GM12878 (cell line): ENCODE data around the gene EFHD2.
"Not testable (repeated sequence)": the region's sequence is repeated elsewhere in the genome, so short reads cannot be mapped to it uniquely, and the experiment has no call there.

Source experiments
- BRCA1 ChIP-seq: IDR thresholded peaks from 2 replicates; pipeline ENCODE4 v1.6.1; 2011; ENCODE audit warnings: low read depth, low read length, improper control_type of control experiment
- CTCF ChIP-seq, 3 experiments: IDR thresholded peaks in 2 of 3; conservative IDR thresholded peaks in 1 of 3; 2 replicates each; pipeline ENCODE4 v1.5.1; 2011; ENCODE audit warnings: low read depth in 3 of 3, low read length in 3 of 3, mild to moderate bottlenecking in 3 of 3, control low read depth in 2 of 3, moderate library complexity in 2 of 3, inconsistent platforms in 1 of 3, mixed read lengths in 1 of 3; ENCODE audit not compliant: control insufficient read depth in 2 of 3, insufficient read depth in 1 of 3; ENCODE audit errors: extremely low read depth in 1 of 3
- EZH2 ChIP-seq: IDR thresholded peaks from 2 replicates; pipeline ENCODE4 v1.6.1; 2012; ENCODE audit warnings: low read depth, mild to moderate bottlenecking, control low read depth, inconsistent platforms, low read length, borderline replicate concordance; ENCODE audit not compliant: control insufficient read depth
- NFYB ChIP-seq: IDR thresholded peaks from 2 replicates; pipeline ENCODE4 v1.6.1; 2011; ENCODE audit warnings: low read depth, mild to moderate bottlenecking, low read length, improper control_type of control experiment, moderate library complexity; ENCODE audit not compliant: insufficient read depth
- POLR2AphosphoS5 ChIP-seq: IDR thresholded peaks from 2 replicates; pipeline ENCODE4 v1.6.1; 2011; ENCODE audit warnings: mild to moderate bottlenecking, low read length, inconsistent platforms
- RCOR1 ChIP-seq: conservative IDR thresholded peaks from 2 replicates; pipeline ENCODE4 v1.6.1; 2012; ENCODE audit warnings: low read depth, low read length, improper control_type of control experiment
- RELA ChIP-seq: fragments of 450-650 bp; IDR thresholded peaks from 2 replicates; pipeline ENCODE4 v1.8.0; 2014; ENCODE audit warnings: borderline replicate concordance; ENCODE audit not compliant: partially characterized antibody
- SMC3 ChIP-seq: IDR thresholded peaks from 2 replicates; pipeline ENCODE4 v1.6.1; 2011; ENCODE audit warnings: low read length, improper control_type of control experiment, borderline replicate concordance
- SRF ChIP-seq, 2 experiments: IDR thresholded peaks; 2 replicates each; pipeline ENCODE4 v1.6.1; 2011; ENCODE audit warnings: low read depth in 2 of 2, low read length in 2 of 2, mild to moderate bottlenecking in 1 of 2, moderate library complexity in 1 of 2

- TF ChIP-seq BRCA1; CTCF (IDR thresholded peaks at IDR 0.05 in 2 of 3, conservative IDR thresholded peaks at IDR 0.05 in 1 of 3; ENCODE audit: control insufficient read depth in 2 of 3, extremely low read depth in 1 of 3, insufficient read depth in 1 of 3, low read depth in 3 of 3, low read length in 3 of 3); EZH2; SRF (IDR thresholded peaks at IDR 0.05; ENCODE audit: low read depth in 2 of 2, low read length in 2 of 2); SMC3; NFYB; RCOR1; RELA; POLR2AphosphoS5: not testable (repeated sequence)
These were observed 60.2 kb downstream of the EFHD2 start for GRCh38 chr1:15469821-15470448.
